Medulla oblongata (tissue), 1 donor: Measurements from ENCODE around the gene MGMT.

Experiments
- DNase-seq: peaks from one replicate; pipeline ENCODE4 v3.0.0-alpha.2; 2015; ENCODE audit errors: extremely low spot score

The MGMT gene

DNA sequence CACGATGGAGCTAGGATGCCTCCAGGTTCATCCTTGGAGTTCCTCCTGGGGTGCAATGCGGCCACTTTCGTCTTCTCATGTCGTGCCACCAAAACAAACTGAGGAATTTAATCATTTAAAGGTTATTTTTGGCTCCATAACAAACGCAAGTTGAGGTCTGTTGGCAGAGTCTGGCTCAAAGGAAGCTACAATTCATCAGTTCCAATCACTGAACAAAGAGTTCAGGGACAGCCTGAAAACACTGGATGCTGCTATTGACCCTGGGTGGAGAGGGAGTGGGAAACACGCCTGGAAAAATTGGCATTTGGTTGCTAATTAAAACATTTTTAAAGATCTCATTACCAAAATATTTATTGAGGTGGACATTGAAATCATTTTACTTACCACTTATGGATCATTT, 11.4 kb upstream of the MGMT start:
- DNase-seq: no peak

DNA sequence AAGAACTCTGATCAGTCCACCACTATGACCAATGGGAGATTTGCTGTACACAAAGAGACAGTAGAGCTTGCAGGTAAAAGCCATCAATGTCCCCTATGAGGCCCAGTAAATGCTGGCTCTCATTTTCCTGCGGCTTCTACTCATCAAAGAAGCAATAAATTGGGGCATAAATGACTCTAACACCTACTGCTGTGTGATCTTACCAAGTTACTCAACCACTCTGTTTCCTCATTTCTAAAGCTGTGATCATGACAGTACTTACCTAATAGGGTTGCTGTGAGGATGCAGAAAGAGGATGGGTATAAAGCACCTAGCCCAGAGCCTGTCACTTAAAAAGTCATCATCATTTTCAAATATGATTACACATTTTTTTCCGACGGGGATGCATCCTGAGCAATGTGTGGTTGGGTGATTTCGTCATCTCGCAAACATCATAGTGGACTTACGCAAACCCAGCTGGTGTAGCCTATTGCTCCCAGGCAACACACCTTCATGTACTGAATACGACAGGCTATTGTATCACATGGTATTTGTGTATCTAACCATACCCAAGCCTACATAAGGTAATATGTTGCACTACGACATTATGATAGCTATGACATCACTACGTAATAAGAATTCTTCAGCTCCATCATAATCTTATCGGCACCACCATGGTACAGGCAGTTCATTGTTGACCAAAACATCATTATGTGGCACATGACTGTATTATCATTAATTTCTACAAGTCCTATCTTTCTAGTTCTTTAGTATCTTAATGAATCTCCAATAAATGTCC, 7.1 kb upstream of the MGMT start:
- DNase-seq: no peak

GRCh38 chr10:129462257-129462795, 4.7 kb upstream of the MGMT start:
- DNase-seq: no peak

DNA sequence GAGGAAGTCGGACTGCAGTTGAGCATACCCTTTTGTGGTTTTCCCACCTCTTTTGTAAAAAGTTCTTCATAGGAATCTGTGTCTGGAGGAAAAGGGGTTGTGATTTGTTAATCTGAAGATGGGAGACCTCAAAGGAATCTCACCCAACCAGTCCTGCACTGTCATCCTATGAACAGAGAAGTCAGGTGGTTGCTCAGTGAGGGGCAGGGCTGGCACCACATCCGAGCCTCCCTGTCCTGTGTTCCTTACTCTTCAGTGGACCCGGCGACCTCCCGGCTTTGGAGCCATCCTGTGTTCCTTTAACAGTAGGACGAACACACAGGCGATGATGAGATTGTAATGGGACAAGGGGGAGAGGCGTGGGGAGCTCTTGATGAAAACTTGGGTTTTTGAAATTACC, 2.8 kb upstream of the MGMT start:
- no peak for DNase-seq

DNA sequence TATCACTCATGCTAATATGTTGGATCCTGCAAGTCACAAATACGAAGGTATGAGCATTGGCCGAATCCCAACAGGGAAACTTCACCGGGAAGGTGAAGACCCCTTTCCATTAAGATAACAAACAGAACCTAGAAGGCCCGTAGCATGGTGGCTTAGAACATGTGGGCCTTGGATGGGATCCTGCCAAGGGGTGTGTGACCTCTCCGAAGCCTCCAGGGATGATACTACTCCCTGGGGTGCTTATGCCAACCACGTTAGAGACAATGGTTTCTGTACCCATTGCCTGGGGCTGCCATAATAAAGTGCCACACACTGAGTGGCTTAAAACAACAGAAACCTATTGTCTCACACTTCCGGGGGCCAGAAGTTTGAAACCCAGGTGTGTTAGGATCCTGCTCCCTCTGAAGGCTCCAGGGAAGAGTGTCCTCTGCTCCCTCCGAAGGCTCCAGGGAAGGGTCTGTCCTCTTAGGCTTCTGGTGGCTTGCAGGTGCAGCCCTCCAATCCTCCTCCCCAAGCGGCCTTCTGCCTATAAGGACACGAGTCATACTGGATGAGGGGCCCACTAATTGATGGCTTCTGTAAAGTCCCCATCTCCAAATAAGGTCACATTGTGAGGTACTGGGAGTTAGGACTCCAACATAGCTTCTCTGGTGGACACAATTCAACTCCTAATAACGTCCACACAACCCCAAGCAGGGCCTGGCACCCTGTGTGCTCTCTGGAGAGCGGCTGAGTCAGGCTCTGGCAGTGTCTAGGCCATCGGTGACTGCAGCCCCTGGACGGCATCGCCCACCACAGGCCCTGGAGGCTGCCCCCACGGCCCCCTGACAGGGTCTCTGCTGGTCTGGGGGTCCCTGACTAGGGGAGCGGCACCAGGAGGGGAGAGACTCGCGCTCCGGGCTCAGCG, 992 bp upstream of the MGMT start:
- no peak for DNase-seq

- DNase-seq: peak; percentile 27
Measured at GRCh38 chr10:129467359-129468064, 471 bp downstream of the MGMT start.

DNA sequence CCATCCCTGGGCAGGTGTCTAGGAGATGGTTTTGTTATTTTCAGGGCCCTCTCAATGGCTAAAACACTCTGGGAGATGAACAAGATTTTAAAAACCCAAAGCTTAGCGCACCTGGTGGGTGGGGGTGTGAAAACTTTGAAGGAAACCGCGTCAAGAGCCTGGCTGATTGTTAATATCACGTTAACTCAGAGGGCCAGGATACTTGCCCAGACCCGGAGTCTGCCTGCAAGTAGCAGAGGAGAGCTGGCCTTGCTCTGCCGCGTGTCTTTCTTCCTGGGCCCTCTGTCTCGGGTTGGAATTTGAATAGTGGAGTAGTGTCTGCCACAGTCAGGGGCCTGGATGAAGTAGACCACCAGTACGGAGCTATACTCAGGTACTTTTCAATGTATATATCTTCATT, 1.1 kb downstream of the MGMT start:
- no peak for DNase-seq

DNA sequence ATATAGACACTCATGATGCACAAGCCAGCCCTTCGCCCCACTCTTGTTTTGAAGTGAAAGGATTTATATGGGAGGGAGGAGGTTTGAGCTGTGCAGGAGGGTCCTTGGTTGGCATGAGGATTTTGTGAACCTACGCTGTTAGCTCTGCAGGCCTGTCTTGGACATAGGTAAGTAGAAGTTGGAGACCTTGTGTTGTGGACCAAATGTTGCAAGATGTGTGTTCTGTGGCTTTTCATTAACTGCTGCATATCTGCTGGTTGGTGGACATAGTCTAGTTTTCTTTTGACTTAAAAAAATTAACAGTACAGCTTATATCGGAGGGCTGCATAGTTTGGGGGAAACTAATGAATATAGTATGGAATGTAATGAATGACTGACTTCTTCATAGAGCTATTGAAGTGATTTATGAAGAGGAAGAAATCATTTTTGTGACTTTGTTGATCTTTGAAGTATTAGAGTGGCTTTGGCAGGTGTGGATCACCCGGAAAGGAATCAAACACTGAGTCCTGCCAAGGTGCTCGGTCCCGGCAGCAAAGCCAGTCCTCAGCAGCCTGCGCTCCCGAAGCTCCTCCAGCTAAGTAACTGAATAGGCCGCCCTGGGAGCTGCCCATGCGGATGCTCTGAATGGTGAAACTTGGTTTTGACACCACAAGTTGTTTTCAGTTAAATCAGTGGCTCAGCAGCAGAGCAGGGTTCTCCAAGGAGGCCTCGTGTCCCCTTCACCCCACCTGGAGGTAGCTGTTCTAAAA, 3.2 kb downstream of the MGMT start:
- DNase-seq: no peak

GRCh38 chr10:129471447-129472175, 4.6 kb downstream of the MGMT start:
- no peak for DNase-seq

- DNase-seq: no peak
Measured at GRCh38 chr10:129472696-129473555, 5.9 kb downstream of the MGMT start.

DNA sequence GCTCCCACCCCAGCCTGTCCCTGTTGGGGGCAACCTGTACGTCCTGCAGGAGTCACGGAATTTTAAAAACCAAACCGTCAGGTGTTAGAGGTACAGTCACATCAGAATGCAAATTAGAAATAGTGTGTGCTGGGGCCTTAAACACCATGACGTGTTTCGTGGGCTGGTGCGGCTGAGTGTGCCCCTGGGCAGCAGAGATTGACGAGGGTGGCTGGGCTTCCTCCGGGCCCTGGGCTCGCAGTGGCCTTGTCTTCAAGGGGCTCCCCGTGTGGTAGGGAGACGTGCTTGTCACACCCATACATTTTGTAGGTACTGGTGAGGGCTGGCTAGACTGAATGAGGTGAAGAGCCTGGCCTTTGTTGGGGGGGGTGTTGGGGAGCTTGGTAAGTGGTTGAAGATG, 7.6 kb downstream of the MGMT start:
- no peak for DNase-seq

DNA sequence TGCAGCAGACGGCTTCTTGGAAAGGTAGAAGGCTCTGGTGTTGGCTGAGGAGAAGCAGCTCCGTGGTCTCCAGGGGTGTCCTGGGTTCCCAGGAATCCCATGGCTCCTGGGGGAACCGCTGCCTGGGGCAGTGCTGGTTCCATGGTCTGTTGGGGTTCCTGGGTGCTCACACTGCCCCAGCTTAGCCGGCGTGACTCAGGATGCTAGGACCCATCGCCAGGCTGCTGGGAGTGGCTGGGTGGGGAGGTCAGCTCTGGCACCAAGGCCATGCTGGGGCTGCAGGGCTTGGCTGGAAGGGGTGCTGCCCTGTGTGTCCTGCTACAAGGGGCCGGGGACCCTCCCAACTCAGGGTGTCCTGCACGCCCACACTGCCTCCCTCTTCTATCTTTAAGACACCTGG, 9.4 kb downstream of the MGMT start:
- DNase-seq: no peak

GRCh38 chr10:129477051-129477450, 10.0 kb downstream of the MGMT start:
- no peak for DNase-seq

GRCh38 chr10:129481641-129482040, 14.6 kb downstream of the MGMT start:
- DNase-seq: no peak

GRCh38 chr10:129483430-129484010, 16.5 kb downstream of the MGMT start:
- no peak for DNase-seq

GRCh38 chr10:129486805-129487204, 19.8 kb downstream of the MGMT start:
- DNase-seq: no peak

DNA sequence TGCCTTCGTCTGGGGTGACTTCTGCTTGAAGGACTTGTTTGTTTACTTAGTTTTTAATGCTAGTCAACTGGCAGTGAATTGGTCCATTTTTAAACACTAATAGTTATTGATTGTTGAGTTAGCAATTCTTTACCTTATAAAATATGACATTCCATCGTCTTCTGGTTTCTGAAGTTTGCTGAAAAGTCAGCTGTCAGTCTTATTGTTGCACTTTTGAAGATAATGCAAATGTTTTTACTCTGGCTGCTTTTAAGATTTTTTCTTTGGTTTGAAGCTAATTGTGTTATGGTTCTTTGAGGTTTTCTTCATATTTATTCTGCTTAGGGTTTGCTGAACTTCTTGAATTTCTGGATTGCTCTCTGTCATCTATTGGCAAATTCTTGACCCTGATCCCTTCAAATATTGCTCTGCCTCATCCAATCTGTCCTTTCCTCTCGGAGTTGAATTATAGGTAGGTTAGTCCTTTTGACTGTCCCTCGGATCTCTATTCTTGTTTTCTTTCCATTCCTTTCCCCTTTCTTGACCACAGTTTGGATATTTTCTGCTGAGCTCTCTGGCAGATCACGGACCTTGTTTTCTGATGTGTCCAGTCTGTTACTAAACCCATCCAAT, 24.2 kb downstream of the MGMT start:
- no peak for DNase-seq

DNA sequence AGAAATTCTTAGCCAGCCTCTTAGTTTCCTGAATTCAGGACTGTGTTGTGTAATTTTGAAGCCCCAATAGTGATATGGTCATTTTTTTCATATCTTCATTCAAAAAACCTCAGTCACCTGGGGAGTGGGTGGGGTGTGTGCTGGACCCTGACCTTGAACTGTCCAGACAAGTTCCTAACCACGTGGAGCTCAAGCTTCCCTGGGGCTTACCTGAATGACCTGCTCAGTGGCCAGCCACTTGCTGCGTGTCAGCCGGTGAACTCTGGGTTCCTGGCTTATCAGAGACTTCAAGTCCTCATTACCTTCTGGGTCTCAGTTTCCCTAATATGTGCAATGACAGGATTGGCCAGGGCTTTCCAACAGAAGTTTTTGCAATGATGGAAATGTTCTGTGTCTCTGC, 27.1 kb downstream of the MGMT start:
- DNase-seq: no peak

GRCh38 chr10:129494740-129495139, 27.7 kb downstream of the MGMT start:
- no peak for DNase-seq
